ENCODE measurements around the gene NHLRC1. TPM values are rescaled to one million over a fixed set of nuclear protein-coding genes. Genes with fewer than 3 reads are reported as not detected.

NHLRC1 gene
- total RNA-seq, 1 experiment from 2014 or later = 1.4 TPM

- no peak for TF ChIP-seq ZBTB21 (CRISPR knock-in tag; IDR thresholded peaks at IDR 0.05; ENCODE audit: borderline replicate concordance)
- no peak for TF ChIP-seq RELA (CRISPR knock-in tag; IDR thresholded peaks at IDR 0.05; ENCODE audit: borderline replicate concordance)
- TF ChIP-seq RORB (CRISPR knock-in tag; IDR thresholded peaks at IDR 0.05) = no peak
- no peak for TF ChIP-seq ARID4B (CRISPR knock-in tag; IDR thresholded peaks at IDR 0.05; ENCODE audit: borderline replicate concordance)
- no peak for TF ChIP-seq FOXJ3 (CRISPR knock-in tag; IDR thresholded peaks at IDR 0.05; ENCODE audit: borderline replicate concordance)
- TF ChIP-seq ZMAT4 (CRISPR knock-in tag; IDR thresholded peaks at IDR 0.05) = no peak
- no peak for TF ChIP-seq CTCF (IDR thresholded peaks at IDR 0.05)
Measured at GRCh38 chr6:18080544-18080943, 41.9 kb downstream of the NHLRC1 start (continued).

GRCh38 chr6:18078866-18079265 lies 43.6 kb downstream of the NHLRC1 start:
- no peak overlapping the region for H3K27ac Mint-ChIP-seq
- H3K4me1 Mint-ChIP-seq = no peaks in the 10 kb centered on the region
- H3K36me3 Mint-ChIP-seq = peaks cover 13% of the 10 kb centered on the region
- no peak for DNase-seq (ENCODE audit: low spot score)
- ChIA-PET CTCF (no interaction called here), POLR2A (no interaction called here)
- H3K9me3 Mint-ChIP-seq = peaks cover 14% of the 10 kb centered on the region
- no peak for ATAC-seq
- H3K4me3 Mint-ChIP-seq = no peak overlapping the region
- H3K27me3 Mint-ChIP-seq (ENCODE audit: low read depth) = no peaks in the 10 kb centered on the region
- TF ChIP-seq ZNF512 (CRISPR knock-in tag; IDR thresholded peaks at IDR 0.05; ENCODE audit: borderline replicate concordance) = no peak
- no peak for TF ChIP-seq ZBTB21 (CRISPR knock-in tag; IDR thresholded peaks at IDR 0.05; ENCODE audit: borderline replicate concordance)
- no peak for TF ChIP-seq ATF2 (CRISPR knock-in tag; IDR thresholded peaks at IDR 0.05; ENCODE audit: borderline replicate concordance, low read depth)
- TF ChIP-seq ESRRA (CRISPR knock-in tag; IDR thresholded peaks at IDR 0.05; ENCODE audit: borderline replicate concordance) = no peak
- no peak for TF ChIP-seq ELF4 (CRISPR knock-in tag; IDR thresholded peaks at IDR 0.05; ENCODE audit: low read depth)
- no peak for TF ChIP-seq ERG (CRISPR knock-in tag; IDR thresholded peaks at IDR 0.05)
- TF ChIP-seq CTCF (IDR thresholded peaks at IDR 0.05) = no peak
- no peak for TF ChIP-seq CBFB (CRISPR knock-in tag; IDR thresholded peaks at IDR 0.05; ENCODE audit: low read depth)
- TF ChIP-seq USF2 (CRISPR knock-in tag; IDR thresholded peaks at IDR 0.05) = no peak
- TF ChIP-seq GRHL2 (CRISPR knock-in tag; IDR thresholded peaks at IDR 0.05; ENCODE audit: insufficient replicate concordance, severe bottlenecking) = no peak
- no peak for TF ChIP-seq IRF1 (CRISPR knock-in tag; IDR thresholded peaks at IDR 0.05)
- no peak for TF ChIP-seq SMAD3 (CRISPR knock-in tag; IDR thresholded peaks at IDR 0.05; ENCODE audit: borderline replicate concordance)

Measured in WTC11 (cell line).